ENCODE data around the gene TPM1.

GRCh38 chr15:63039811-63040210 is 2.7 kb upstream of the TPM1 start:
- TF ChIP-seq CTCF (conservative IDR thresholded peaks at IDR 0.05 in 1 of 2, IDR thresholded peaks at IDR 0.05 in 1 of 2; ENCODE audit: extremely low read depth in 1 of 2, insufficient read depth in 1 of 2, low read depth in 1 of 2, low read length in 2 of 2) (no peak), EZH2 (IDR thresholded peaks at IDR 0.05; ENCODE audit: borderline replicate concordance, low read length) (no peak)

Measured in mammary epithelial cell (primary cell).